Measurements from ENCODE around the gene RNF220. TPM values are rescaled to one million over a fixed set of nuclear protein-coding genes. Genes with fewer than 3 reads are reported as not detected.

Gene RNF220
- total RNA-seq, 6 experiments from 2014 or later: 19.2 to 57.9 (median 23.0) TPM

DNA sequence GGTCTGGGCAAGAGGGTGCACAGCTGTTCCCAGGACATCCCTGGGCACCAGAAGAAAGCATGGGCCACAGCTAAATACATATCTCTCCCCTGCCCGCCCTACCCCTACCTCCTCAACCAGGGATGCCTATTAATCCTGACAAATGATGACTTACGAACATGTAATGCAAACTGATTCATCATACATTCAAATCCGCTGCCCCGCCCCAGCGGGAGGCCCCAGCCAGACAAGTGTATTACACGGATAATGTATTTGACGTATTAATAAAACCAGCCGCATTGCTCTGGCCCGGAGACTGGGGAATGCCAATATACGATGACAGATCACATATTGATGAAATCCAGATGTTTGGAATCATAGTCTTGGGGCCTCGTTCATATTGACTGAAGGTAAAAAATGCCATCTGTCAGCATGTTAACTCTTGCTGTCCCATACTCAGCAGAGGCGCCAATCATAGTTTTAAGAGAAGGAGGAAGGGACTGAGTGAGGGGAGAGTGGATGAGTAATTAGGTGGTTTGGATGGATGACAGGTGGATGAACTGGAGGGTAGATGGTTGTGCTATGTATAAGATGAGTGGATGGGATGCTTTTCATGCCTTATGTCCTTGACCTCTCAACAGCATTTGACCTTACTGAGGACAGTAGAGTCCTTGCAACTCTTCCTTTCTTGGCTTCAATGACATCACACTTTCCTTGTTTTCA is 201.0 kb downstream of the RNF220 start:
- intact Hi-C loops (cut with DNase I): no loop called here
- WGBS (ENCODE audit: insufficient coverage, low coverage, low lambda C conversion rate, missing lambda C conversion rate): 69% methylated on average over 11 of the region's 12 CpGs
- peak in 1 of 3 donors; percentile 18 for DNase-seq

DNA sequence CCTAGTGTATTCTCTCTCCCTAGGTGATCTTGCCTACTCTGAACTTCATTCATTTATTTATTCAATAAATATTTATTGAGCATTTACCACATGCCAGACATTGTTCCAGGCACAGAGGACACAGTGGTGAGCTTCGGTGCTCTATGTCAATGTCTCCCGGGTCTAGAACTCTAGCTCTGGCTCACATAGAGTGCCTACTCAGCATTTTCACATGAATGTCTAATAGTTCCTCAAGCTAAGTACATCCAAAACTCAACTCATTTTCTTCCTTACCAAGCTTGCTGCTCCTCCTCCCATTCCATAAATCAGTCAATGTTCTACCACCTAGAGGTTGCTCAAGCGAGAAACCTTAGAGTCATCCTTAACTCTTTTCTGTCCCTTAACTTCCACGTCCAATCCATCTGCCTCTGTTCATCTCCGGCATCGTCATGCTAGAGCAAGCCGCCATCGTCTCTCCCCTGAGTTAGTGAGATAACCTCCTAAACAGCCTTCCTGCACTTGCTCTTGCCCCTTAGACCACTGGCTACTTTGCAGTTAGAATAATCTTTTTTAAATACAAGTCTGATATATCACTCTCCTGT is 201.7 kb downstream of the RNF220 start:
- H3K4me3 ChIP-seq: no peak overlapping the region
- intact Hi-C loops (cut with DNase I): no loop called here
- no peaks in the 10 kb centered on the region for H3K27me3 ChIP-seq
- no peak overlapping the region for H3K27ac ChIP-seq
- no peaks in the 10 kb centered on the region for H3K9me3 ChIP-seq
- no peaks in the 10 kb centered on the region for H3K4me1 ChIP-seq
- no peak for ATAC-seq
- TF ChIP-seq, protein P1, sequence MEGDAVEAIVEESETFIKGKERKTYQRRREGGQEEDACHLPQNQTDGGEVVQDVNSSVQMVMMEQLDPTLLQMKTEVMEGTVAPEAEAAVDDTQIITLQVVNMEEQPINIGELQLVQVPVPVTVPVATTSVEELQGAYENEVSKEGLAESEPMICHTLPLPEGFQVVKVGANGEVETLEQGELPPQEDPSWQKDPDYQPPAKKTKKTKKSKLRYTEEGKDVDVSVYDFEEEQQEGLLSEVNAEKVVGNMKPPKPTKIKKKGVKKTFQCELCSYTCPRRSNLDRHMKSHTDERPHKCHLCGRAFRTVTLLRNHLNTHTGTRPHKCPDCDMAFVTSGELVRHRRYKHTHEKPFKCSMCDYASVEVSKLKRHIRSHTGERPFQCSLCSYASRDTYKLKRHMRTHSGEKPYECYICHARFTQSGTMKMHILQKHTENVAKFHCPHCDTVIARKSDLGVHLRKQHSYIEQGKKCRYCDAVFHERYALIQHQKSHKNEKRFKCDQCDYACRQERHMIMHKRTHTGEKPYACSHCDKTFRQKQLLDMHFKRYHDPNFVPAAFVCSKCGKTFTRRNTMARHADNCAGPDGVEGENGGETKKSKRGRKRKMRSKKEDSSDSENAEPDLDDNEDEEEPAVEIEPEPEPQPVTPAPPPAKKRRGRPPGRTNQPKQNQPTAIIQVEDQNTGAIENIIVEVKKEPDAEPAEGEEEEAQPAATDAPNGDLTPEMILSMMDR (IDR thresholded peaks at IDR 0.05): no peak
- no peak for TF ChIP-seq POLR2A (IDR thresholded peaks at IDR 0.05)
- DNase-seq: no peak
- no peaks in the 10 kb centered on the region for H3K36me3 ChIP-seq
- 73% methylated on average over 8 of the region's 8 CpGs for WGBS (ENCODE audit: insufficient coverage, low coverage, low lambda C conversion rate, missing lambda C conversion rate)

More for the DNA sequence above, 201.0 kb downstream of the RNF220 start:
- no peaks in the 10 kb centered on the region for H3K36me3 ChIP-seq
- no peak overlapping the region for H3K4me3 ChIP-seq
- no peaks in the 10 kb centered on the region for H3K4me1 ChIP-seq
- no peak for ATAC-seq
- no peak overlapping the region for H3K27ac ChIP-seq
- H3K9me3 ChIP-seq: no peaks in the 10 kb centered on the region
- TF ChIP-seq, protein P1 (IDR thresholded peaks at IDR 0.05): no peak
- TF ChIP-seq POLR2A (IDR thresholded peaks at IDR 0.05): no peak
- H3K27me3 ChIP-seq: no peaks in the 10 kb centered on the region

DNA sequence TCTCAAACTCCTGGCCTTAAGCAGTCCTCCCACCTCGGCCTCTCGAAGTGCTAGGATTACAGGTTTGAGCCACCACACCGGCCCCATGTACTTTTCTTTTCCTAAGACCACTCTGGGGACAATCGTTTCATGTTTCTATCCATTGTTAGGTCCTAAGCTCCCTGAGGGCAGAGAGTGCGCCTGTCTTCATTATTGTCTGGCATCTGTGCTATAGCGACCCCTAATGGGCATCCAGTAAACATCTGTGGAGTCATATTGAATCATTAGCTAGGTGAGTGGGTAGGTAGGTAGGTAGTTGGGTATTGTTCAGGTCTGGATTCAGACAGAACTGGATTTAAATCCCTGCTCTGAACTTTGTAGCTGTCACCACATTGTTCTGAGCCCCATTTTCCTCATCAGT is 203.1 kb downstream of the RNF220 start:
- DNase-seq: no peak
- Histone ChIP-seq H3K36me3 (no peaks in the 10 kb centered on the region), H3K4me1 (no peaks in the 10 kb centered on the region), H3K27me3 (no peaks in the 10 kb centered on the region), H3K4me3 (no peak overlapping the region), H3K27ac (no peak overlapping the region), H3K9me3 (no peaks in the 10 kb centered on the region)
- intact Hi-C loops (cut with DNase I): no loop called here
- no peak for ATAC-seq
- TF ChIP-seq POLR2A (IDR thresholded peaks at IDR 0.05): no peak
- TF ChIP-seq, protein P1 (IDR thresholded peaks at IDR 0.05): peak in 1 of 4 donors; percentile 8
- WGBS (ENCODE audit: insufficient coverage, low coverage, low lambda C conversion rate, missing lambda C conversion rate): 60% methylated on average over 6 of the region's 6 CpGs

DNA sequence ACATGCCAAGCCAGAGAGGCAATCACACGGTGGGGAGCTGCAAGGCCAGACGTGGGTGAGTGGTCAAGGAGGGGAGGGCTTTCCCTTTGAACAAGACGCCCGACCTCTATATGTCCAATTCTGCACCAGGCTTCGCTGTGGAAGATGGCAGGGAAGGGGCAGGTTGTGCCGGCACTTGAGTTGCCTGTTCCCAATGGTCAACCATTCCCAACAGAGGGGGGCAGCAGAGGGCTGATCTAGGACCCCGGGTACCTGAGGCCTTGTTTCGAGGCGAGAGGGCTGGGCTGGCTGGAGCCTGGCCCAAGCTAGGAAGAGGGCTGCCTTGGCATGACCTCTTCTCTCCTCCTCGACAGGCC is 204.3 kb downstream of the RNF220 start:
- TF ChIP-seq, protein P1 (IDR thresholded peaks at IDR 0.05): peak; percentile 43 to 57 (median 52)
- no peak for TF ChIP-seq POLR2A (IDR thresholded peaks at IDR 0.05)
- no peaks in the 10 kb centered on the region for H3K27me3 ChIP-seq
- 0% methylated on average over 2 of the region's 10 CpGs for WGBS (ENCODE audit: insufficient coverage, low coverage, low lambda C conversion rate, missing lambda C conversion rate)
- no peaks in the 10 kb centered on the region for H3K4me1 ChIP-seq
- H3K9me3 ChIP-seq: no peaks in the 10 kb centered on the region
- no peak overlapping the region for H3K27ac ChIP-seq
- intact Hi-C loops (cut with DNase I): no loop called here
- H3K4me3 ChIP-seq: no peak overlapping the region
- H3K36me3 ChIP-seq: no peaks in the 10 kb centered on the region
- DNase-seq: peak; percentile 62 to 67 (median 65)
- peak; percentile 83 to 95 (median 86) for ATAC-seq
